Transverse colon (tissue), 4 donors: ENCODE data around the gene VMP1.

Source experiments
- CTCF ChIP-seq, 5 experiments: fragments of 200-600 bp in 3 of 5; fragments of 450-650 bp in 2 of 5; sonication (generic) in 3 of 5; IDR thresholded peaks; 1 replicate in 2 of 5; 2 replicates in 3 of 5; pipeline ENCODE4 v1.5.1; 2016 to 2017; ENCODE audit warnings: antibody characterized with exemption in 5 of 5, inconsistent platforms in 3 of 5, mild to moderate bottlenecking in 2 of 5, moderate library complexity in 1 of 5
- EP300 ChIP-seq: sonication (generic); formaldehyde crosslinking; IDR thresholded peaks from one replicate; pipeline ENCODE4 v1.6.1; 2017; ENCODE audit warnings: antibody characterized with exemption, low read depth
- POLR2A ChIP-seq: fragments of 450-650 bp; IDR thresholded peaks from one replicate; pipeline ENCODE4 v1.6.1; 2016; ENCODE audit warnings: antibody characterized with exemption, mild to moderate bottlenecking, moderate library complexity
- POLR2AphosphoS5 ChIP-seq, 3 donors: sonication (generic); formaldehyde crosslinking; IDR thresholded peaks; one replicate each; pipeline ENCODE4 v1.6.1; 2016; ENCODE audit warnings: antibody characterized with exemption in 3 of 3

- TF ChIP-seq CTCF (IDR thresholded peaks at IDR 0.05), result no peak
- TF ChIP-seq EP300, result no peak
- no peak for TF ChIP-seq POLR2A
- no peak for TF ChIP-seq POLR2AphosphoS5 (IDR thresholded peaks at IDR 0.05)
Observed at GRCh38 chr17:59762049-59762823, 54.8 kb downstream of the VMP1 start.
